GM12891 (cell line): ENCODE measurements around the gene LAMA5.

Source experiments
- DNase-seq: peaks from one replicate; pipeline ENCODE4 v3.0.0; 2011; ENCODE audit warnings: low spot score; ENCODE audit not compliant: insufficient read length
- FAIRE-seq: peaks from 2 replicates; lab custom pipeline; 2011; peaks lifted over from hg19 to GRCh38; lab: Jason Lieb, UNC
- PAX5 ChIP-seq: IDR thresholded peaks from 2 replicates; pipeline ENCODE4 v1.6.1; 2011; ENCODE audit warnings: low read length, moderate library complexity, mild to moderate bottlenecking; ENCODE audit not compliant: insufficient read depth, severe bottlenecking
- POLR2A ChIP-seq: IDR thresholded peaks from 2 replicates; pipeline ENCODE4 v1.6.1; 2011; ENCODE audit warnings: low read depth, low read length, control low read depth
- POLR2AphosphoS5 ChIP-seq: IDR thresholded peaks from 2 replicates; pipeline ENCODE4 v1.6.1; 2011; ENCODE audit warnings: low read depth, low read length, control low read depth
- POU2F2 ChIP-seq: IDR thresholded peaks from 2 replicates; pipeline ENCODE4 v1.6.1; 2011; ENCODE audit warnings: low read depth, mild to moderate bottlenecking, control low read depth, low read length, moderate library complexity
- SPI1 ChIP-seq: IDR thresholded peaks from 2 replicates; pipeline ENCODE4 v1.6.1; 2011; ENCODE audit warnings: low read depth, low read length, control low read depth
- TAF1 ChIP-seq: IDR thresholded peaks from 2 replicates; pipeline ENCODE4 v1.6.1; 2011; ENCODE audit warnings: low read depth, low read length, control low read depth

The LAMA5 gene

DNA sequence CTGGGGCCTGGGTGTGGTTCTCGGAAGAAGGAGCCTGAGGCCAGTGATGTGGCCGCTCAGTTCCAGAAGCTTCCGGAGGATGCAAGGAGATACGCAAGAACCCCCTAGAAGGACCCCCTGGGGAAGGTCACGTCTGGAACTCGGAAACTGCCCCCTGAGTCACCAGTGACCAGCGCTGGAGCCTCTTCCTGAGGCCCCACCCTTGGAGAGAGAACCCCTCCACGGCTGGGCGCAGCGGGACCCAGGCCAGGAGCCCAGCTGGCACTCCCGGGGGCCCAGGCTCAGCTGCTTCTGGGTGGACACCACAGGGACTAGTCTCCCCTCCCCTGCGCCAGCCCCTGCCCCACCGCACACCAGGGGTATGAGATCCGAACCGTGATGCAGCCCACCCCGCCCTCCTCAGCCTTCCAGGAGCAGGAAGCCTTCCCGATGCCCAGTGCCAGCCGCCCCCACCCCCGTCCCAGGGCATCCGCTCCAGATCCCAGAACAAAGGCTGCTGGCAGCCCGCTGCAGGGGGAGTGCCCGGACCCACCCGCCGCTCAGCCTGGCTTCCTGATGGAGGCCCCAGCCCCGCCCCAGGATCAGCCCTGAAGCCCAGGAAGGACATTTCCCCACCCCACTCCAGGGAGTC lies 7.5 kb downstream of the LAMA5 start:
- TF ChIP-seq TAF1 (no peak), POLR2A (no peak), POU2F2 (no peak), SPI1 (no peak), POLR2AphosphoS5 (no peak), PAX5 (no peak)
- no peak for DNase-seq
- no peak for FAIRE-seq

DNA sequence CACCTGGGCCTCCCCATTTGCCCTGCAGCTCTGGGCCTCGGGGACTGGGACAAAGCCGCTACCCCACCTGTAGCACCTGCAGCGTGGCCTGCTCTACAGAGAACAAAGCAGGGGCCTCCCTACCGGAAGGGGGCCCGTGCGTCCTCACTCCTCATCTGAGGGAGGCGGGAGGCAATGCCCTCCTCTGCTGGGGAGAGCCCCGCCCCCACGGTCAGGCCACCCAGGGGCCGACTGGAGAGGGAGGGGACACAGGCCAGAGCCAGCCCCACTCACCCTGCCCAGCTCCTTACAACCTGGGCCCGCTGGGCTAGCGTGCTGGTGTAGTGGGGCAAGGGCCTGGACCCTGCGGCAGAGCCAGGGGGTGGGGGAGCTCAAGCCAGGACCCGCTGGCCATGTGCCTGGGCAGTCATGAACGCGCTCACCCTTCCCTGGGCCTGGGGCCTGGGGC lies 8.0 kb downstream of the LAMA5 start:
- TF ChIP-seq POLR2AphosphoS5 (no peak), SPI1 (no peak), POLR2A (no peak), TAF1 (no peak), PAX5 (no peak)
- FAIRE-seq (no peak), DNase-seq (no peak)

DNA sequence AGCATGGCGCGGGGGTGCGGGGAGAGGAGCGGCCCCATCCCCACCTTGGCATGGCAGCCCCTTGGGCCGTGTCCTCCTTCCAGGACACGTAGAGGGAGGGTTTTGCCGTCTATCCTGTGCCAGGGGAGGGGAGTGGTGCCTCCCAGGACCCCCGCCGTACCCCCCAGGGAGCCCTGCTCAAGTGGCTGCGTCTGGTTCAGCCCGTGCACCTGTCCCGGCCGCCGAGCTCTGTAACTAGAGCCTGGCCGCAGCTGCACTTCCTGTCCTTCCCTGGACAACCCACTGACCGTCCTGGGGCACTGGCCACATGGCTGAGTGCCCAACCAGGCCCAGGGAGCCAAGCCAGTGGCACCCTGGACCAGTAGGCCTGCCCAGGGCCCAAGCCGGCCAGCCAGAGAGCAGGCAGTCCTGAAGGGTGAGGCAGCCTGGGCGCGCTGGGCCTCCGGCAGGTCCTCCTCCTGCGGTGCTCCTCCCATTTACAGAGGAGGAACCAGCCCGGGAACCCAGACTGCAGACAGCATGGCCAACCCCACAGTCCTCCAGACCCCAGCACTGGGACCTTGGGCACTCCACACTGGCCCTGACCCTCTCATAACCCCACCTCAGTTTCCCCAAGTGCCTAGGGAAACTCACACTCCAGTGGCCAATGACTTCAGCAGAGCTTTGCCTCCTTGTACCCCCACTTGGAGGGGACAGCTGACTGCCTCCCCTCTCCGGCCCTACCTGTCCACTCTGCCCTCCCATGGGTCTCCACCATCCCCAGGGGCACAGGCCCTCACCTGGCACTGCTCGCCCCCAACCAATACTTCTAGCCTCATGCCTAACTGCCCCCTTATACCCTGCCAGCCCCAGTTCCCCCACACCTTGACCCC lies 8.7 kb downstream of the LAMA5 start:
- TF ChIP-seq POLR2AphosphoS5, result no peak
- TF ChIP-seq PAX5, result no peak
- TF ChIP-seq SPI1, result no peak
- TF ChIP-seq TAF1, result no peak
- no peak for TF ChIP-seq POU2F2
- no peak for TF ChIP-seq POLR2A
- FAIRE-seq, result no peak
- no peak for DNase-seq

DNA sequence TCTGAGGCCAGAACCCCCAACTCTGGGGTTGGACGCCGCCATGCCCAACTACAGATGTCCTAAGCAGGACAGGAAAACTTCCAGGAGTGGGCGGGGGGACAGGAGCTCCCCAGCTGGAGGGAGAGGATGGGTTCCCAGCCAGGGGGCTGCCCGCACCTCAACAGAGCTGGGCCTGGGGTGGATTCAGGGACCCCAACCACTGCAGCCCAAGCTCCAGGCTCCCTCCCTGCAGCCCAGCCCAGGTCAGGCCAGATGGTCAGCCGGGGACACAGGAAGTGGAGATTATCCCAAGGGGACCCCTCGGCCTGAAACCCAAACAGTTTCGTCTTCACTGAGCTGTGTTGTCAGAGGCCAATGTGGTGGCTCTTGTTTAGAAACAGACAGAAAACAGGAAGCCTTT lies 9.4 kb downstream of the LAMA5 start:
- no peak for DNase-seq
- no peak for FAIRE-seq
- TF ChIP-seq SPI1, result no peak

DNA sequence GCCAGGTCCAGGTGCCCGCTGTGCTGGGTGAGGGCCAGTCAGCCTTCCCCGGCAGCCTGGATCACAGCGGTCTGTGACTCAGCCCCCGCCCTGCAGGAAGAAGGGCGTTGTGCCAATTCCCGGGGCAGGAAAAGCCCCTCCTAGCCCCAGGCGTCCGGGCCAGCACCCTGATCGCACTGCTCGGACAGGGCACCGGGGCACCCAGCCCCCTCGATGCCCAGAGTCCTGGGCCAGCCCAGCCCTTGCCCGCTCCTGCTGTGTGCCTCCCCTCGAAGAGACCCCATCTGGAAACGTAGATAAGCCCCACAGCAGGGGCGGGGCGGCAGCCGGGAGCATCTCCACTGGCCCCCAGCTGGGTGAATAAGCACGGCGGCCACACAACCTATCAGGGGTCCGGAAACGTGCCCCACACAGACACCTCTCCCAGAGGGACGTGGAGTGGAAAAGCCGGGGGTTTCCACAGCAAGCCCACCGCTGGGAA lies 9.9 kb downstream of the LAMA5 start:
- FAIRE-seq, result no peak
- TF ChIP-seq TAF1 (no peak), POU2F2 (no peak), POLR2AphosphoS5 (no peak), PAX5 (no peak), POLR2A (no peak), SPI1 (no peak)
- DNase-seq, result no peak

DNA sequence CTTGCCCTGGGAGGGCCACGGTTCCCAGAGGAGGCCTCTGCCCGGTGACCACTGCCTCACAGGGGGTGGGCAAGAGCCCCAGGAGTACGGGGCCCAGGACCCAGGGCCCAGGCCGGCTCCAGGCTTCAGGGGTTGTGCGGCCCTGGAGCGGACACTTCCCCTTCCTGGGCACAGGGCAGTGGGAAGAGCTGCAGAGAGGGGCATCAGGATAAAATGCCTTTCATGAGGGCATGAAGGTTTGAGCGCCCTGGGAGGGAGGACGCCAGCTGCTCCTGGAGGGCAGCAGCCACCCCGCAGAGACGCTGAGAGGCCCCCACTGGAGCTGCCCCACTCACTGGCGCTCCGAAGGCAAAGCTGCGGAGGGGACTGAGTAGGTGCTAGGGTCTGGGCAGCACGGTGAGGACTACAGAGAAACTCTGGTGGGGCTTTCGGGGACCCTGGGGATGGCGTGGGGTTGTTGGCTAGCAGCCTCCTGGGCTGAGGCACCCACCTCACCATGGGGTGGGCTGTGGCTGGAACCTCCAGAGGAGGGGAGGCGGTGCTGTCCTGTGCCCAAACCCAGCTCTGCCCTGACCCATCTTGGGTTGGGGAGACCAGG lies 10.4 kb downstream of the LAMA5 start:
- no peak for DNase-seq
- FAIRE-seq, result no peak
- TF ChIP-seq PAX5 (no peak), SPI1 (no peak), POLR2AphosphoS5 (no peak), TAF1 (no peak), POLR2A (no peak), POU2F2 (no peak)

DNA sequence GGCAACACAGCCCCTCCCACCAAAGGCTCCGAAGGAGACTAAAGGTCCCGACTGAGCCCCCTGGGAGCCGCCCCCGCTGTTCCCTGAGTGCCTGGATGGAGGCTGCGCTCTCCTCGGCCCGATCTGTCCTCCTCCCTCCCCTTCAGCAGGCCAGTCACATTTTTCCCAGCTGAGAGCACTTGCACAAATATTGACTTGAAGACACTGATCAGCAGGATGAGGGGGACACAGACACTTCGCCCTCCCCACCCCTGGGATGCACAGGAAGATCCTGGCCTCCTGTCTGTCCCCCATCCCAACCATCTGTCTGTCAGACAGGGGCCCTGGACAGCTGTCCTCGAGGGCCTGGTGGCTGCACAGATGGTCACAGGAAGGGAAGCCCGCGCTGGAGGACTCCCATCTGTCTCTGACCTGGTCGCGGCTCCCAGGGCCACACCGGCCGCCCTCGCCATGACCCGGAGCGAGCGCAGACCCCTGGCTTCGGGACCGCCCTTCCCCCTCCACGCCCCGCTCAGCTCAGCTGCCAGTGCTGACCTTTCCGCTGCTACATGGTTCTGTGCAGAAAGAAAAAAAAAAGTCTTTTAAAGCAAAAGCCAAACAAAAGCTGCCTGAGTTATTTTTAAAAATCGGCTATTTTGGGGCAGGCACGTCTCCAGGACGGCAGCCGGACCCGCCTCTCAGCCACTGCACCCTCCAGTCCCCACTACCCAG lies 11.1 kb downstream of the LAMA5 start:
- TF ChIP-seq POLR2AphosphoS5, result no peak
- no peak for TF ChIP-seq TAF1
- no peak for TF ChIP-seq PAX5
- TF ChIP-seq SPI1, result no peak
- TF ChIP-seq POU2F2, result no peak
- no peak for TF ChIP-seq POLR2A
- DNase-seq (no peak), FAIRE-seq (no peak)

DNA sequence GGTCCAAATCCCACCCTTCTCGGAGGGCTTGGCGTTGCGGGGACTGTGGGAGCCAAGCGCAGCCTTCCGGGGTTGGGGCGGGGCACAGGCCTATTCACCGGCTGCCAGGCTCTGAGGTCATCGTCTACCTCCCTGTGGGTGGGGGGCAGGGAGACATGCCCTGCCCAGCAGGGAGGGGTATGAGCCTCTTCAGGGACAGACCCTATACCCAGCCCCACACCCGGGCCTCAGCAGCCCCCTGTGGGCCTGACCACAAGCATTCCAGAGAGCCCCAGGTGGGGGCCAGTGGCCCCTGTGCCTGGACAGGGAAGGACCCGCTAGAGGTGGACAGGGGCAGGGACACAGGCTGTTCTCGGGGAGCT lies 11.6 kb downstream of the LAMA5 start:
- TF ChIP-seq PAX5 (no peak), POU2F2 (no peak), POLR2AphosphoS5 (no peak), POLR2A (no peak), TAF1 (no peak), SPI1 (no peak)
- DNase-seq (no peak), FAIRE-seq (no peak)
